COLO668 (cell line): ENCODE data around the gene KRT34.

Source experiments
- DNase-seq: peaks from one replicate; lab custom pipeline; 2025; ENCODE audit not compliant: unreplicated experiment; lab: John Stamatoyannopoulos, UW

The KRT34 gene

GRCh38 chr17:41333836-41334235 lies 48.3 kb downstream of the KRT34 start:
- no peak for DNase-seq

DNA sequence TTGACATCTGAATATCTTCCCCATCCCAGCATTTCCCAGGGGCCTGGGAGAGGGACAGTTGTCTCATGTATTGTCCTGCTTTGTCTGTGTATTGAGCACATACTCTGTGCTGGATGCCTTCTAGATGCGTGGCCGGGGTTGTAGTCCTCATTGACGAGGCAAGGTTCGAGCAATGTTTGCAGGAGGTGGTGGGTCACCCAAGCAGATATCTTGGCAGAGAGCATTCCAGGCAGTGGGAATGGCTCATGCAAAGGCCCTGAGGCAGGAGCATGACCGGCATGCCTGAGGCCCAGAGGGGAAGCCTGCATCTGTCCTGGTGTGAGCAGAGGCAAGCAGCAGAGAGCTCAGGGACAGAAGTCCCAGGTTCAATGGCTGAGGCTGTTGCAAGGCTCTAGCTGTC lies 49.0 kb downstream of the KRT34 start:
- no peak for DNase-seq

GRCh38 chr17:41332239-41332638 lies 49.9 kb downstream of the KRT34 start:
- DNase-seq, result no peak

- no peak for DNase-seq
Observed at GRCh38 chr17:41331606-41332005, 50.5 kb downstream of the KRT34 start.

- peak; percentile 35 for DNase-seq
Observed at GRCh38 chr17:41329279-41329948, 52.7 kb downstream of the KRT34 start.

- DNase-seq, result no peak
Observed at GRCh38 chr17:41328207-41328606, 53.9 kb downstream of the KRT34 start.
